K562 (cell line): ENCODE data around the gene SMAP2. TPM values are rescaled to one million over a fixed set of nuclear protein-coding genes. Genes with fewer than 3 reads are reported as not detected.

Source experiments
- BCL6 ChIP-seq: fragments of 250-450 bp; sonication (Bioruptor Pico); IDR thresholded peaks from 2 replicates; pipeline ENCODE4 v1.4.0; 2020
- BDP1 ChIP-seq: IDR thresholded peaks from 3 replicates; pipeline ENCODE4 v1.6.1; 2011; ENCODE audit not compliant: insufficient read length, insufficient read depth
- CBFB ChIP-seq: sonication (generic); formaldehyde crosslinking; IDR thresholded peaks from 2 replicates; pipeline ENCODE4 v1.4.0; 2020; ENCODE audit warnings: mild to moderate bottlenecking, missing genetic modification reagents
- DDX20 ChIP-seq: fragments of 450-650 bp; IDR thresholded peaks from 2 replicates; pipeline ENCODE4 v1.6.1; 2016; ENCODE audit warnings: missing genetic modification characterization, low read depth, mild to moderate bottlenecking, missing compliant biosample characterization, moderate library complexity
- FOXA3 ChIP-seq, 2 experiments: fragments of 450-650 bp in 1 of 2; sonication (generic) in 1 of 2; formaldehyde crosslinking; IDR thresholded peaks in 1 of 2; conservative IDR thresholded peaks in 1 of 2; 2 replicates each; pipeline versions ENCODE4 v1.4.0 to v1.8.0; 2020 to 2022; ENCODE audit warnings: mild to moderate bottlenecking in 2 of 2, missing genetic modification reagents in 1 of 2
- NCOA4 ChIP-seq: fragments of 450-650 bp; IDR thresholded peaks from 2 replicates; pipeline ENCODE4 v1.6.1; 2018; ENCODE audit warnings: mild to moderate bottlenecking; ENCODE audit not compliant: partially characterized antibody
- NCOA6 ChIP-seq: fragments of 450-650 bp; IDR thresholded peaks from 2 replicates; pipeline ENCODE4 v1.6.1; 2017; ENCODE audit warnings: mild to moderate bottlenecking
- NELFE ChIP-seq: IDR thresholded peaks from 2 replicates; pipeline ENCODE4 v1.6.1; 2011; ENCODE audit warnings: mild to moderate bottlenecking; ENCODE audit not compliant: insufficient read depth, insufficient read length
- NFXL1 ChIP-seq: fragments of 450-650 bp; formaldehyde crosslinking; IDR thresholded peaks from 2 replicates; pipeline ENCODE4 v1.4.0; 2021; ENCODE audit warnings: mild to moderate bottlenecking
- SAFB2 ChIP-seq: fragments of 200-400 bp; formaldehyde crosslinking; IDR thresholded peaks from 2 replicates; pipeline ENCODE4 v1.6.1; 2018; ENCODE audit warnings: borderline replicate concordance, low read length, low read depth, moderate library complexity; ENCODE audit not compliant: severe bottlenecking
- SPI1 ChIP-seq: IDR thresholded peaks from 2 replicates; pipeline ENCODE4 v1.6.1; 2011; ENCODE audit warnings: low read depth, low read length, control low read depth, borderline replicate concordance
- TCFL5 ChIP-seq: fragments of 250-450 bp; sonication (Bioruptor Pico); conservative IDR thresholded peaks from 2 replicates; pipeline ENCODE4 v1.6.1; 2021; ENCODE audit warnings: mild to moderate bottlenecking, moderate library complexity, matching md5 sums
- XRCC3 ChIP-seq: fragments of 450-650 bp; IDR thresholded peaks from 2 replicates; pipeline ENCODE4 v1.6.1; 2017; ENCODE audit warnings: mild to moderate bottlenecking, moderate library complexity
- YBX1 ChIP-seq: fragments of 450-650 bp; IDR thresholded peaks from 2 replicates; pipeline ENCODE4 v1.7.1; 2016; ENCODE audit warnings: mild to moderate bottlenecking
- ZNF133 ChIP-seq: fragments of 250-450 bp; sonication (Bioruptor Pico); IDR thresholded peaks from 2 replicates; pipeline ENCODE4 v1.4.0; 2020; ENCODE audit warnings: mild to moderate bottlenecking
- ZNF354B ChIP-seq: fragments of 250-450 bp; sonication (Bioruptor Pico); IDR thresholded peaks from 2 replicates; pipeline ENCODE4 v1.4.0; 2020
- ZNF445 ChIP-seq: fragments of 250-450 bp; sonication (Bioruptor Pico); IDR thresholded peaks from 2 replicates; pipeline ENCODE4 v1.4.0; 2020; ENCODE audit warnings: low read depth, mild to moderate bottlenecking, moderate library complexity
- ZNF717 ChIP-seq: fragments of 250-450 bp; sonication (Bioruptor Pico); IDR thresholded peaks from 2 replicates; pipeline ENCODE4 v1.5.0; 2021
- polyA plus RNA-seq, 8 experiments: library from polyadenylated mRNA; depleted of rRNA in 4 of 8; stranded (reverse) in 5 of 8; unstranded in 3 of 8; fragments of >200 nt; fragmentation: Nextera tagmentation in 2 of 8; fragmentation: Illumina TruSeq in 1 of 8; extraction: Ambion mirVana in 2 of 8; extraction: Trizol in 1 of 8; gene quantifications; 2 replicates each; pipeline versions ENCODE4 v1.2.1 to v1.2.3, GENCODE V29; 2011 to 2014; ENCODE audit warnings: inconsistent platforms in 1 of 8, missing spikeins in 1 of 8
- total RNA-seq, 7 experiments: library from RNA; depleted of rRNA in 6 of 7; stranded (reverse); fragments of >200 nt in 6 of 7; fragmentation: Illumina TruSeq in 2 of 7; extraction: Trizol in 2 of 7; gene quantifications; 2 replicates each; pipeline versions ENCODE4 v1.2.1 to v1.2.3, GENCODE V29; 2011 to 2021; ENCODE audit warnings: low replicate concordance in 1 of 7
- TF ChIP-seq, protein P1 (sequence below): IDR thresholded peaks from 2 replicates; pipeline ENCODE4 v1.6.1; 2012; ENCODE audit warnings: low read depth, low read length, improper control_type of control experiment, borderline replicate concordance
- TF ChIP-seq, protein P2 (sequence below), 2 experiments: fragments of 450-650 bp in 1 of 2; sonication (generic) in 1 of 2; formaldehyde crosslinking; conservative IDR thresholded peaks; 2 replicates each; pipeline versions ENCODE4 v1.4.0 to v1.8.1; 2020 to 2022; ENCODE audit warnings: mild to moderate bottlenecking in 1 of 2, missing genetic modification reagents in 1 of 2
- TF ChIP-seq, protein P3 (sequence below): conservative IDR thresholded peaks from 2 replicates; pipeline ENCODE4 v1.6.1; 2011; ENCODE audit warnings: low read depth, mild to moderate bottlenecking, low read length; ENCODE audit not compliant: control insufficient read depth
- TF ChIP-seq, protein P4 (sequence below): fragments of 200-800 bp; sonication (Bioruptor generic); IDR thresholded peaks from 2 replicates; pipeline ENCODE4 v1.6.1; 2017; ENCODE audit warnings: missing genetic modification characterization, missing compliant biosample characterization
- TF ChIP-seq, protein P5 (sequence below), 2 experiments: IDR thresholded peaks; 2 replicates each; pipeline ENCODE4 v1.6.1; 2011; ENCODE audit warnings: borderline replicate concordance in 1 of 2, control low read depth in 1 of 2, low read depth in 1 of 2, low read length in 1 of 2, mild to moderate bottlenecking in 1 of 2, mixed read lengths in 1 of 2, moderate library complexity in 1 of 2; ENCODE audit not compliant: insufficient read depth in 1 of 2, insufficient read length in 1 of 2, poor library complexity in 1 of 2, severe bottlenecking in 1 of 2; ENCODE audit errors: extremely low read depth in 1 of 2

SMAP2 gene
- total and polyA plus RNA-seq, 9 of the 15 experiments (the other 6 are each of a cell fraction or from before 2014, with no cell fraction given), result 38.7 to 212 (median 94.1) TPM

DNA sequence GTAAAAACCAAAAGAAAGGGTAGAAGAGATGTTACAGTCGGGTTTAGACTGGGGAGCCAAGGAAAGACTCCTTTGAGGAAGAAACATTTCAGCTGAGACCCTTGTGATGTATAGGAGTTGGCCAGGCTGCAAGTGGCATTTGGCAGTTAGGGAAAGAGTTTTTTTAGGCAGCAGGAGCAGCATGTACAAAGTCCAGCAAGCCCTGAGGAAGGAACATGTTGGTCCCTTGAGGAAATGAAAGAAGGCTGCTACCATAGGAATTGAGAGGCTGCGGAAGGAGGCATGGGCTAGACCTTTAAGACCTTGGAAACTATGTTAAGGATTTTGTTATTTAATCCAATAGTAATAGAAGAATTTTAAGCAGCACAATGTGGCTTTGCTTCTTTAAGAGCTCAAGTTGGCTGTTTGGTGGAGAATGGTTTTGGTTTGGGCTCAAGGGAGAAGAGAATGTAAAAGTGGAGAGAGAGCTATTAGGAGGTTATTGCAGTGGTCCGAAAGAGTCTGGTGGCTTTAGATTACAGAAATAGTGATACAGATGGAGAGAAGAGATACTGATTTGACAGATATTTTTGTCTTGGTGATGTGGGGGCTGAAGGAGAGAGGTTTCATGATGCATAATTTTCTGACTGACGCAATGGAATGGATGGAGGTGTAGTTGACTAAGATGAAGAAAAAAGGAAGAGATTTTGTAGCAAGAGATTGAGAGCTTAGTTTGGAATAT lies 26.6 kb downstream of the SMAP2 start (continued):
- no peak for TF ChIP-seq NFXL1 (CRISPR knock-in tag)
- TF ChIP-seq YBX1, result no peak
- no peak for TF ChIP-seq SAFB2
- TF ChIP-seq BDP1, result no peak
- TF ChIP-seq NCOA6, result no peak
- no peak for TF ChIP-seq ZNF133 (CRISPR knock-in tag)
- TF ChIP-seq, protein P1, sequence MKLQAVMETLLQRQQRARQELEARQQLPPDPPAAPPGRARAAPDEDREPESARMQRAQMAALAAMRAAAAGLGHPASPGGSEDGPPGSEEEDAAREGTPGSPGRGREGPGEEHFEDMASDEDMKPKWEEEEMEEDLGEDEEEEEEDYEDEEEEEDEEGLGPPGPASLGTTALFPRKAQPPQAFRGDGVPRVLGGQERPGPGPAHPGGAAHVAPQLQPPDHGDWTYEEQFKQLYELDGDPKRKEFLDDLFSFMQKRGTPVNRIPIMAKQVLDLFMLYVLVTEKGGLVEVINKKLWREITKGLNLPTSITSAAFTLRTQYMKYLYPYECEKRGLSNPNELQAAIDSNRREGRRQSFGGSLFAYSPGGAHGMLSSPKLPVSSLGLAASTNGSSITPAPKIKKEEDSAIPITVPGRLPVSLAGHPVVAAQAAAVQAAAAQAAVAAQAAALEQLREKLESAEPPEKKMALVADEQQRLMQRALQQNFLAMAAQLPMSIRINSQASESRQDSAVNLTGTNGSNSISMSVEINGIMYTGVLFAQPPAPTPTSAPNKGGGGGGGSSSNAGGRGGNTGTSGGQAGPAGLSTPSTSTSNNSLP, result no peak
- TF ChIP-seq, protein P2, sequence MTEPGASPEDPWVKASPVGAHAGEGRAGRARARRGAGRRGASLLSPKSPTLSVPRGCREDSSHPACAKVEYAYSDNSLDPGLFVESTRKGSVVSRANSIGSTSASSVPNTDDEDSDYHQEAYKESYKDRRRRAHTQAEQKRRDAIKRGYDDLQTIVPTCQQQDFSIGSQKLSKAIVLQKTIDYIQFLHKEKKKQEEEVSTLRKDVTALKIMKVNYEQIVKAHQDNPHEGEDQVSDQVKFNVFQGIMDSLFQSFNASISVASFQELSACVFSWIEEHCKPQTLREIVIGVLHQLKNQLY (CRISPR knock-in tag; conservative IDR thresholded peaks at IDR 0.05), result no peak
- TF ChIP-seq ZNF717 (CRISPR knock-in tag), result no peak
- TF ChIP-seq BCL6 (CRISPR knock-in tag), result no peak
- TF ChIP-seq ZNF445 (CRISPR knock-in tag), result no peak
- no peak for TF ChIP-seq TCFL5 (CRISPR knock-in tag)
- TF ChIP-seq, protein P3, sequence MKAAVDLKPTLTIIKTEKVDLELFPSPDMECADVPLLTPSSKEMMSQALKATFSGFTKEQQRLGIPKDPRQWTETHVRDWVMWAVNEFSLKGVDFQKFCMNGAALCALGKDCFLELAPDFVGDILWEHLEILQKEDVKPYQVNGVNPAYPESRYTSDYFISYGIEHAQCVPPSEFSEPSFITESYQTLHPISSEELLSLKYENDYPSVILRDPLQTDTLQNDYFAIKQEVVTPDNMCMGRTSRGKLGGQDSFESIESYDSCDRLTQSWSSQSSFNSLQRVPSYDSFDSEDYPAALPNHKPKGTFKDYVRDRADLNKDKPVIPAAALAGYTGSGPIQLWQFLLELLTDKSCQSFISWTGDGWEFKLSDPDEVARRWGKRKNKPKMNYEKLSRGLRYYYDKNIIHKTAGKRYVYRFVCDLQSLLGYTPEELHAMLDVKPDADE, result no peak
- no peak for TF ChIP-seq ZNF354B
- TF ChIP-seq XRCC3, result no peak
- no peak for TF ChIP-seq NCOA4
- TF ChIP-seq, protein P4, sequence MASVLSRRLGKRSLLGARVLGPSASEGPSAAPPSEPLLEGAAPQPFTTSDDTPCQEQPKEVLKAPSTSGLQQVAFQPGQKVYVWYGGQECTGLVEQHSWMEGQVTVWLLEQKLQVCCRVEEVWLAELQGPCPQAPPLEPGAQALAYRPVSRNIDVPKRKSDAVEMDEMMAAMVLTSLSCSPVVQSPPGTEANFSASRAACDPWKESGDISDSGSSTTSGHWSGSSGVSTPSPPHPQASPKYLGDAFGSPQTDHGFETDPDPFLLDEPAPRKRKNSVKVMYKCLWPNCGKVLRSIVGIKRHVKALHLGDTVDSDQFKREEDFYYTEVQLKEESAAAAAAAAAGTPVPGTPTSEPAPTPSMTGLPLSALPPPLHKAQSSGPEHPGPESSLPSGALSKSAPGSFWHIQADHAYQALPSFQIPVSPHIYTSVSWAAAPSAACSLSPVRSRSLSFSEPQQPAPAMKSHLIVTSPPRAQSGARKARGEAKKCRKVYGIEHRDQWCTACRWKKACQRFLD (CRISPR knock-in tag), result no peak
- no peak for TF ChIP-seq DDX20
- TF ChIP-seq NELFE, result no peak
- TF ChIP-seq SPI1, result no peak
- TF ChIP-seq CBFB (CRISPR knock-in tag), result no peak
- TF ChIP-seq FOXA3 (CRISPR knock-in tag; conservative IDR thresholded peaks at IDR 0.05 in 1 of 2, IDR thresholded peaks at IDR 0.05 in 1 of 2), result no peak
- TF ChIP-seq, protein P5, sequence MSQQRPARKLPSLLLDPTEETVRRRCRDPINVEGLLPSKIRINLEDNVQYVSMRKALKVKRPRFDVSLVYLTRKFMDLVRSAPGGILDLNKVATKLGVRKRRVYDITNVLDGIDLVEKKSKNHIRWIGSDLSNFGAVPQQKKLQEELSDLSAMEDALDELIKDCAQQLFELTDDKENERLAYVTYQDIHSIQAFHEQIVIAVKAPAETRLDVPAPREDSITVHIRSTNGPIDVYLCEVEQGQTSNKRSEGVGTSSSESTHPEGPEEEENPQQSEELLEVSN (IDR thresholded peaks at IDR 0.05; ENCODE audit: borderline replicate concordance in 1 of 2, extremely low read depth in 1 of 2, insufficient read depth in 1 of 2, insufficient read length in 1 of 2, low read depth in 1 of 2, low read length in 1 of 2, poor library complexity in 1 of 2, severe bottlenecking in 1 of 2), result no peak
